DMS153 (cell line): ENCODE results near the gene KIAA1549.

Source experiments
- DNase-seq: peaks from one replicate; lab custom pipeline; 2025; lab: John Stamatoyannopoulos, UW

KIAA1549 gene

GRCh38 chr7:138852469-138852868 is 128.7 kb downstream of the KIAA1549 start:
- no peak for DNase-seq

- DNase-seq: no peak
Measured at GRCh38 chr7:138849701-138850100, 131.5 kb downstream of the KIAA1549 start.

DNA sequence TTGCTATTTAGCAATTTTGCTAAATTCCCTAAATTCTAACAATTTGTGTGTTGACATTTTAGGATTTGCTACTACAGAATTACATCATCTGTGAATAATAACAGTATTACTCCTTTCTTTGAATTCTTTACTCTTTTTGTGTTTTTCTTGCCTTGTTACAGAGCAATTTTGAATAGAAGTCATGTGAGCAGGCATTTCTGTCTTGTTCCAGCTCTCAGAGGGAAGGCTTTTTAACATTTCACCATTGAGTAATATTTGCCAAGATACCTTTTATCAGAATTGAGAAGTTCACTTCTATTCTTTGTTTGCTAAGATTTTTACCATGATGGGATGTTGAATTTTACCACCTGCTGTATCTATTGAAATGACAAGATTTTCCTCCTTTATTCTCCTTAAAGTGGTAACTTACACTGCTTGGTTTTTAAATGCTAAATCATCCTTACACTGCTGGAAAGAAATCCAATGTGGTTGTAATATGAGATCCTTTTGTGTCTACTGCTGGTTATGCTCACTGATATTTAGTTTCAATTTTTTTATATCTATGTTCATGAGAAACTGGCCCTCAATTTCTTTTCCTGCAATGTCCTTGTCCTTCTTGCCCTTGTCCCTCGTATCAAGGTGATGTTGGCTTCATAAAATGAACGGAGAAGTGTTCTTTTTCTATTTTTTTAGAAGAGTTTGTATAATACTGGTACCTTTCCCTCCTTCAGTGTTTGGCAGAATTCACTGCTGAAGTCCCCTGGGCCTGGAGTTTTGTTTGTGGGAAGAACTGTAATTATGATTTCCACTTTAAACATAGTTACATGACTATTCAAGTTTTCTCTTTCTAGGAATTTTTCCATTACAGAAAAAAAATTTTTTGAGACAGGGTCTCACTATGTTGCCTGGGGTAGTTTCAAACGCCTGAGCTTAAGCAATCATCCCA is 132.9 kb downstream of the KIAA1549 start:
- no peak for DNase-seq

GRCh38 chr7:138845711-138846110 is 135.5 kb downstream of the KIAA1549 start:
- no peak for DNase-seq

GRCh38 chr7:138843632-138844580 is 137.3 kb downstream of the KIAA1549 start:
- DNase-seq: no peak

DNA sequence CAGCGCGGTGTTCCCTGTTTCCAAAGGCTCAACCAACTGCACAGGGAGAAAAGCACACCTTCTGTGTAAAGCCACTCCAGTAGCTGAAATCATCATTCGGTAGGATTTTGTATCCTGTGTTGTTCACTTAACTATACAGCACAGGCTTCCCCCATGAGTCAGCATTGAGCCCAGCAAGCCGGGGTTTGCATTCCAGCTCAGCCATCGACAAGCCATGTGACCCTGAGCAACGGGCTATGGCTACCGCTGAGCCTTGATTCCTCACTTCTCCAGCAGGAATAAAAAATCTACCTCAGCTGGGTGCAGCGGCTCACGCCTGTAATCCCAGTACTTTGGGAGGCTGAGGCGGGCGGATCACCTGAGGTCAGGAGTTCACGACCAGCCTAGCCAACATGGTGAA is 139.1 kb downstream of the KIAA1549 start:
- no peak for DNase-seq

- peak; percentile 26 for DNase-seq
Measured at GRCh38 chr7:138838166-138838565, 143.0 kb downstream of the KIAA1549 start.

- peak; percentile 82 for DNase-seq
Measured at GRCh38 chr7:138837627-138838026, 143.6 kb downstream of the KIAA1549 start.

DNA sequence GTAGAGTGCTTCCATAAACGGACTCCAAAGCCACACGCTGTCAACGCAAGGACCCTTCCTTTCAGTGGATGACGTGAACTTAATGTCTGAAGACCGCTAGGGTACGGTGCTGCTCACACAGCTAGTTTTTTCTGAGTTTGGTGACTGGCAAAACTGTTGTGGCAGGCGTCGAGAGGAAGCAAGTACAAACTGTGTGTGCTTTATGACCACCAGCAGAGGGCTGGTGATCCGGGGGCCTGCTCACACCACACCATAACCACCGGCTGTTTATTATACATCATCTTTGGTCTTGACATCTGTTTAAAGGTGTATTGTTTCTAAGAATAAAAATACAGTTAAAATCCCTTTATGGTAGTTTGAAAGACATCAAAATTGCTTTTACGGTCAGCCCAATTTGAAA is 146.1 kb downstream of the KIAA1549 start:
- DNase-seq: no peak

- DNase-seq: no peak
Measured at GRCh38 chr7:138834583-138834982, 146.6 kb downstream of the KIAA1549 start.

DNA sequence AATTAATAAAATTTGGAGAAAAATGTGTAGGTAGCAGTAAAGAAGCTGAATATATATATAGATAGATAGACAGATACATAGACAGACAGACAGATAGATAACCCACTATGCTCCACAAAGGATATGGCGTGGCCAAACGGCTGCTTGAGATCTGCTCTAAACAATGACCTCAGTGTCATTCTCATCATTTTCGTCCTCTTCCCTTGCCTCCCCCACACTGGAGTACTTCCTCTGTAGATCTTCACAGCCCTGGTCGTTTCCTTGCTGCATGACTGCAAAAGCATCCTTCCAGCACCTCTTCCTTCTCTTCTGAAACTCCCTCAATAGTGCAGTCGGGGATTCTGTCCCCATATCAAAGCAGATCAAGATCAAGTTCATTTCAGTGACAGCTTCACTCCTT is 147.6 kb downstream of the KIAA1549 start:
- no peak for DNase-seq

DNA sequence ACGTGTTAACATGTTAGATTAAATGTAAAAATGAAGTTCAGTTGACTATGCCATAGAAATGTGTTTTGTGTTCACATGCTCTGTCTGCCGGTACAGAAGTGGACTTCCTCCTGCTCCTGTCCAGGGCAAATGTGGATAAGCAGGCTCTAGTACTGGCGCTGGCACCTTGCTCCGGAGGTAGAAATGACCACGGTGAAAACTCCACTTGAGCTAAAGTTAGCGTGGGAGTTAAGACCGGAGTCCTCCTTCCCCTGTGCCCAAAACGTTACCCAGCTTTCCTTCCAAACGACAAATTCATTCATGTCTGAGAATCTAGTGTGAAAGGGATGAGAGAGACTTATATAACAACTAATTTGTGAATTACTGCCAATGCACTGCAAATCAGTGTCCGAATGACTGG is 148.2 kb downstream of the KIAA1549 start:
- no peak for DNase-seq

- DNase-seq: no peak
Measured at GRCh38 chr7:138829335-138829734, 151.9 kb downstream of the KIAA1549 start.

GRCh38 chr7:138828302-138828701 is 152.9 kb downstream of the KIAA1549 start:
- no peak for DNase-seq

- DNase-seq: no peak
Measured at GRCh38 chr7:138825049-138825721, 156.0 kb downstream of the KIAA1549 start.

- DNase-seq: no peak
Measured at GRCh38 chr7:138822867-138823535, 158.2 kb downstream of the KIAA1549 start.

DNA sequence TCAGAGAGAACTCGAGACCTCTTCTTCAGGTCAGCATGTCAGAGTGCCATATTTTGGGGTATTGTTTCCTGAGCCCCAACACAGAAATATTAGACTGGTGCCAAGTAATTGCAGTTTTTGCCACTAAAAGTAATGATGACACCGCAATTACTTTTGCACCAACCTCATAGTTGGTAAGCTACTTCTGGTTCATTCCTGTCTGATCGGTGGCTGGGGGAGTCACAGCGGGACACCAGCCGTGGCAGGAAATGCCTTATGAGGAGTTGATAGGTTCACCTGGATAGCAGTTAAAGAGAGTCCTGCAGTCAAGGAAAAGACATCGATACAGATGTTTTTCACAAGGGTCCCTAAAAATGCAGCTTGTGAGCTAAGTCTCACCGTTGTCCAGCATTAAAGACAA is 159.3 kb downstream of the KIAA1549 start:
- no peak for DNase-seq

DNA sequence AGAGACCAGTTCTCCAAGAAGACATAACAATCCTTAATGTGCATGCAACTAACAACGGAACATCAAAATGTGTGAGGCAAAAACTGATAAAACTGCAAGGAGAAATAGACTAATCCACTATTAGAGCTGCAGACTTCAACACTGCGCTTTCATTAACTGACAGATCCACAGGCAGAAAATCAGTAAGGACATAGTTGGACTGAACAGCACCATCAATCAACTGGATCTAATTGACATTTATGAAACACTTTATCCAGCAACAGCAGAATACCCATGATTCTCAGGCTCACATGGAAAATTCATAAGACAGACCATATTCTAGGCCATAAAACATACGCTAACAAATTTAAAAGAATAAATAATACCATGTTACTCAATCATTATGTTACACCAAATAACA is 161.6 kb downstream of the KIAA1549 start:
- DNase-seq: no peak

GRCh38 chr7:138816650-138817049 is 164.5 kb downstream of the KIAA1549 start:
- no peak for DNase-seq

- DNase-seq: no peak
Measured at GRCh38 chr7:138814816-138815332, 166.3 kb downstream of the KIAA1549 start.

GRCh38 chr7:138813945-138814344 is 167.2 kb downstream of the KIAA1549 start:
- no peak for DNase-seq
